Stimulated activated naive CD8-positive, alpha-beta T cell treated with anti-CD3 and anti-CD28 coated beads, Interleukin-15, amount 100 ng/mL, for 72 hours (primary cell): ENCODE data around the gene ATP5PD.

Source experiments
- ATAC-seq: fragments of 150-1000 bp; cut with Tn5 transposase; 2 replicates; pipeline ENCODE4 v1.10.0; 2021; ENCODE audit warnings: mild to moderate bottlenecking, moderate library complexity
- DNase-seq, 2 donors: peaks; one replicate each; pipeline ENCODE4 v3.0.0; 2021 to 2022
- H3K27ac Mint-ChIP-seq, 2 donors: one replicate each; pipeline ENCODE4 v1.8.0; 2022; ENCODE audit warnings: mild to moderate bottlenecking in 2 of 2, mixed read lengths in 2 of 2, moderate library complexity in 2 of 2
- H3K27me3 Mint-ChIP-seq: one replicate; pipeline ENCODE4 v1.8.0; 2022; ENCODE audit warnings: mixed read lengths
- H3K4me1 Mint-ChIP-seq: one replicate; pipeline ENCODE4 v1.8.0; 2022; ENCODE audit warnings: mild to moderate bottlenecking, mixed read lengths
- H3K4me3 Mint-ChIP-seq, 2 donors: one replicate each; pipeline ENCODE4 v1.8.0; 2022; ENCODE audit warnings: mild to moderate bottlenecking in 2 of 2, mixed read lengths in 2 of 2, moderate library complexity in 1 of 2
- H3K9me3 Mint-ChIP-seq, 2 donors: one replicate each; pipeline ENCODE4 v1.8.0; 2022; ENCODE audit warnings: mixed read lengths in 2 of 2

Gene ATP5PD

DNA sequence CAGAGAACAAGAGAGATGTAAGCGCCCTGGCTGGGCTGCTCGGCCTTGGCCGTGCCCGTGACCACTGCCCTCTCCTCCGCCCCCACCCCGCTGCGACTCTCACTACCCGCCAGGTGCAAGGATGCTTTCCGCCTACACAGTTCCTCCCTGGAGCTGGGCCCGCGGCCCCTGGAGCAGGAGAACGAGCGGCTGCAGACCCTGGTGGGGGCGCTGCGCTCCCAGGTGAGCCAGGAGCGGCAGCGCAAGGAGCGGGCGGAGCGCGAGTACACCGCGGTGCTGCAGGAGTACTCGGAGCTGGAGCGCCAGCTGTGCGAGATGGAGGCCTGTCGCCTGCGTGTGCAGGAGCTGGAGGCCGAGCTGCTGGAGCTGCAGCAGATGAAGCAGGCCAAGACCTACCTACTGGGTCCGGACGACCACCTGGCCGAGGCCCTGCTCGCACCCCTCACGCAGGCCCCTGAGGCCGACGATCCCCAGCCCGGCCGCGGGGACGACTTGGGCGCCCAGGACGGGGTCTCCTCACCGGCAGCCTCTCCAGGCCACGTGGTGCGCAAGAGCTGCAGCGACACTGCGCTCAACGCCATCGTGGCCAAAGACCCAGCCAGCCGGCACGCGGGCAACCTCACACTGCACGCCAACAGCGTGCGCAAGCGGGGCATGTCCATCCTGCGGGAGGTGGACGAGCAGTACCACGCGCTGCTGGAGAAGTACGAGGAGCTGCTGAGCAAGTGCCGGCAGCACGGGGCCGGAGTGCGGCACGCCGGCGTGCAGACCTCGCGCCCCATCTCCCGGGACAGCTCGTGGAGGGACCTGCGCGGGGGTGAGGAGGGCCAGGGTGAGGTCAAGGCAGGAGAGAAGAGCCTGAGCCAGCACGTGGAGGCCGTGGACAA is 43.5 kb downstream of the ATP5PD start:
- no peaks in the 10 kb centered on the region for H3K27me3 Mint-ChIP-seq
- H3K9me3 Mint-ChIP-seq = no peaks in the 10 kb centered on the region
- no peak overlapping the region for H3K4me3 Mint-ChIP-seq
- ATAC-seq (no peak), DNase-seq (no peak)
- H3K4me1 Mint-ChIP-seq = peaks cover 18% of the 10 kb centered on the region
- H3K27ac Mint-ChIP-seq = no peak overlapping the region

DNA sequence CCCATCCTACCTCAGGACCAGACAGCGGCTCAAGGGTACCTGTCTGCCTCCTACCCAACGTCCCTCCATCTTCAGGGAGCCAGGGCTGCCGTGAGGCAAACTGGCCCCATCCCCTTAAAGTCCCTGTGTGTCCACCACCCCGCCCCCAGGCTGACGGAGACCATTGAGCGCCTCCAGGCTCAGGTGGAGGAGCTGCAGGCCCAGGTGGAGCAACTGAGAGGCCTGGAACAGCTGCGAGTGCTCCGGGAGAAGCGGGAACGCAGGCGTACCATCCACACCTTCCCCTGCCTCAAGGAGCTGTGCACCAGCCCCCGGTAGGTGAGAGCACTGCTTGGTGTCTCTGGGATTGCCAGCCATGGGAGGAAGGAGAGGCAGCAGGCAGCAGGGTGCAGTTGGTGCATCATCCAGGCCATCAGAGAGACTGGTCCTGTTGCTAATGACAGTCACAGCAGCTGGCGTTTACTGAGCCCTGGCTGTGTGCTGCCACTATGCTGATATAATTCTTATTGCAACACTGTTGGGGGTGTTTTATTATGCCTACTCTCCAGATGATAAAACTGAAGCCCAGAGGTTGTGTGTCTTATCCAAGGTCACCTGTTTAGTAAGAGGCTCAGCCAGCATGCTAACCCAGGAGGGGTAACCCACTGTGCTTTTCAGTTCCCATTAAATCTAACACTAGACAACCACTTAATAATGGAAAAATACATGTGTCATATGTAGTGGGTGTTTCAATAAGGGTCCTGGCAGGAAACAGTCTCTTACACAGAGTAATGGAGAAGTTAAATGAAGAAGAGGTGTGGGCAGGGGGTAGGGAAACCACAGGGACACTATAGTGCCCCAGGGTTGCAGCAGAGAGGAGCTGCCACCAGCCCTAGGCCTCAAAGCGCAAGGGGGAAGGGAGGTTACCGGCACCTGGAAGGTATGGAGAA is 44.6 kb downstream of the ATP5PD start:
- no peak overlapping the region for H3K4me3 Mint-ChIP-seq
- ATAC-seq = peak; percentile 15
- no peaks in the 10 kb centered on the region for H3K9me3 Mint-ChIP-seq
- H3K4me1 Mint-ChIP-seq = peaks cover 20% of the 10 kb centered on the region
- no peak overlapping the region for H3K27ac Mint-ChIP-seq
- DNase-seq = no peak
- no peaks in the 10 kb centered on the region for H3K27me3 Mint-ChIP-seq

DNA sequence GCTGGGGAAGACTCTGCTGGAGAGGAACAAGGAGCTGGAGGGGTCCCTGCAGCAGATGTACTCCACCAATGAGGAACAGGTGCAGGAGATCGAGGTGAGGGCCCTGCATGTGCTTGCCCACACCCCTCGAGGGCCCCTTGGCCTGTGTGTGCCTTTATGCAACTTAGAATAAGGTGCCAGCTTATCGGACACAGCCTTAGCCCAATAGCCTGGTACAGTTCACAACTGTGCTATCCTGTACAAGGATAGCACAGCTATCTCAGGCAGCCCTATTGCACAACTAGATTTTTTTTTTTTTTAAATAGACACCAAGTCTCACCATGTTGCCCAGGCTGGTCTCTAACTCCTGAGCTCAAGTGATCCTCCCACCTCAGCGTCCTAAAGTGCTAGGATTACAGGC is 47.2 kb downstream of the ATP5PD start:
- ATAC-seq (no peak), DNase-seq (no peak)
- Mint-ChIP-seq H3K4me1 (peaks cover 20% of the 10 kb centered on the region), H3K27me3 (no peaks in the 10 kb centered on the region), H3K27ac (peak overlapping the region in 1 of 2 donors; percentile 5), H3K4me3 (no peak overlapping the region), H3K9me3 (no peaks in the 10 kb centered on the region)

GRCh38 chr17:74998783-74999182 is 48.0 kb downstream of the ATP5PD start:
- Mint-ChIP-seq H3K4me3 (no peak overlapping the region), H3K4me1 (peaks cover 20% of the 10 kb centered on the region), H3K27me3 (no peaks in the 10 kb centered on the region), H3K27ac (no peak overlapping the region), H3K9me3 (no peaks in the 10 kb centered on the region)
- ATAC-seq (no peak), DNase-seq (no peak)

DNA sequence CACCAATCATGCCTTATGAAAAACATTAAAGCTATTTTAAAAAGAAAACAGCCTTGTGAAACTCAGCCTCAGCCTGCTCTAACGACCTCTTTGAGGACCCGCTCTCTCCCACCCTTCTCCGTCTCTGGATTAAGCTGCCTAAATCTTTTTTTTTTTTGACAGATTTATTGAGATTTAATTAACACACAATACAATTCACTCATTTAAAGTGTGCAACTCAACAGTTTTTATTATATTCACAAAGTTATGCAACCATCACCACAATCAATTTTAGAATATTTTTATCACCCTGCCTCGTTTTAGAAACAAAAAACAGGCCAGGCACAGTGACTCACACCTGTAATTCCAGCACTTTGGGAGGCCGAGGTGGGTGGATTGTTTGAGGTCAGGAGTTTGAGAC is 50.9 kb downstream of the ATP5PD start:
- no peak for DNase-seq
- H3K27me3 Mint-ChIP-seq = peaks cover 9% of the 10 kb centered on the region
- no peak for ATAC-seq
- H3K9me3 Mint-ChIP-seq = no peaks in the 10 kb centered on the region
- peak overlapping the region in 1 of 2 donors; percentile 70 for H3K27ac Mint-ChIP-seq
- H3K4me1 Mint-ChIP-seq = peaks cover 7% of the 10 kb centered on the region
- H3K4me3 Mint-ChIP-seq = no peak overlapping the region

DNA sequence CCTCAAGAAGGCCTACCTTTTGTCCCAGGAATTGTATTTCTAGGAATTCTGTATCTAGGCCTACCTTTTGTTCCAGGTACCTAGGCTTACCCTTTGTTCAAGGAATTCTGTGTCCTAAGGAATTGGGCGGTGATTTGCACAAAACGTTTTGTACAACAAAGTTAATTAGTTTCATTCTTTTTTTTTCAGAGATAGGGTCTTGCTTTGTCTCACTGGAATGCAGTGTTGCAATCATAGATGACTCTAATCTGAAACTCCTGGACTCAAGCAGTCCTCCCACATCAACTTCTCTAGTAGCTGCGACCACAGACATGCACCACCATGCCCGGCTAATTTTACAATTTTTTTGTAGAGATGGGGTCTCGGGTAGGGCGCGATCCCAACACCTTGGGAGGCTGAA is 52.3 kb downstream of the ATP5PD start:
- Mint-ChIP-seq H3K4me1 (peaks cover 7% of the 10 kb centered on the region), H3K27me3 (peaks cover 18% of the 10 kb centered on the region), H3K27ac (no peak overlapping the region), H3K9me3 (no peaks in the 10 kb centered on the region), H3K4me3 (no peak overlapping the region)
- ATAC-seq = no peak
- DNase-seq = no peak

- Mint-ChIP-seq H3K4me1 (peaks cover 7% of the 10 kb centered on the region), H3K27me3 (peaks cover 31% of the 10 kb centered on the region), H3K4me3 (no peak overlapping the region), H3K27ac (no peak overlapping the region), H3K9me3 (no peaks in the 10 kb centered on the region)
- DNase-seq (no peak), ATAC-seq (no peak)
Observed at GRCh38 chr17:74992223-74992622, 54.5 kb downstream of the ATP5PD start.

- H3K4me1 Mint-ChIP-seq = peaks cover 16% of the 10 kb centered on the region
- DNase-seq = no peak
- no peak for ATAC-seq
- peaks cover 46% of the 10 kb centered on the region for H3K27me3 Mint-ChIP-seq
- H3K27ac Mint-ChIP-seq = no peak overlapping the region
- H3K4me3 Mint-ChIP-seq = no peak overlapping the region
- no peaks in the 10 kb centered on the region for H3K9me3 Mint-ChIP-seq
Observed at GRCh38 chr17:74990581-74991105, 56.1 kb downstream of the ATP5PD start.
